Adipose tissue (tissue), 3 donors: ENCODE results near the gene WDR18. TPM values are rescaled to one million over a fixed set of nuclear protein-coding genes. Genes with fewer than 3 reads are reported as not detected.

ENCODE experiments used
- H3K27ac ChIP-seq: one replicate; pipeline ENCODE4 v1.5.1; 2013; ENCODE audit warnings: low read depth, low read length
- WGBS, 3 donors: extraction: QIAGEN DNeasy Blood & Tissue Kit; methylation state at CpG; one replicate each; pipeline ENCODE4 v1.1.7; 2013; 5-methylcytosine and 5-hydroxymethylcytosine counted together
- polyA plus RNA-seq, 3 donors: library from polyadenylated mRNA; stranded (reverse); fragments of 200-250 nt; gene quantifications; one replicate each; pipeline ENCODE4 v1.2.3, GENCODE V29; 2013
- donor health status: healthy with polysubstance abuse.
- donor health status: Bipolar disorder and iron deficiency.
- donor health status: healthy.

The WDR18 gene
- polyA plus RNA-seq: 10 to 100 TPM; 26.7 to 33.5 (median 30.9) TPM

GRCh38 chr19:984165-984967 lies at the start of gene WDR18:
TSS of gene WDR18 (plus strand) at chr19:984345. CDS start at chr19:984354, 9 bp downstream.
- 1% methylated on average over 68 to 78 of the region's 78 CpGs for WGBS, 3 donors
- H3K27ac ChIP-seq: no peak within 1 kb of the TSS

GRCh38 chr19:934865-935479 lies 49.2 kb upstream of the WDR18 start:
- WGBS, 3 donors: 9 to 29% (median 20%) methylated on average over 31 of the region's 31 CpGs

DNA sequence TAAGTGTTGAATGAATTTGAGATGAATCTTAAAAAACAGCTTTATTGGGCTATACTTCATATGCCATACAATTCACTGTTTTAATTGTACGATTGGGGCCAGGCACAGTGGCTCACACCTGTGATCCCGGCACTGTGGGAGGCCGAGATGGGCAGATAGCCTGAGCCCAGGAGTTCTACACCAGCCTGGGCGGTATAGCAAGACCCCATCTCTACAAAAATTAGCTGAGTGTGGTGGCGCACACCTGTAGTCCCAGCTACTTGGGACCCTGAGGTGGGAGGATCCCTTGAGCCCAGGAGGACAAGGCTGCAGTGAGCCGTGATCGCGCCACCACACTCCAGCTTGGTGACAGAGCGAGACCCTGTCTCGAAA lies 48.0 kb upstream of the WDR18 start:
- 96 to 99% (median 98%) methylated on average over 10 of the region's 10 CpGs for WGBS, 3 donors
- no peak overlapping the region for H3K27ac ChIP-seq

More at GRCh38 chr19:934865-935479, 49.2 kb upstream of the WDR18 start:
- no peak overlapping the region for H3K27ac ChIP-seq

DNA sequence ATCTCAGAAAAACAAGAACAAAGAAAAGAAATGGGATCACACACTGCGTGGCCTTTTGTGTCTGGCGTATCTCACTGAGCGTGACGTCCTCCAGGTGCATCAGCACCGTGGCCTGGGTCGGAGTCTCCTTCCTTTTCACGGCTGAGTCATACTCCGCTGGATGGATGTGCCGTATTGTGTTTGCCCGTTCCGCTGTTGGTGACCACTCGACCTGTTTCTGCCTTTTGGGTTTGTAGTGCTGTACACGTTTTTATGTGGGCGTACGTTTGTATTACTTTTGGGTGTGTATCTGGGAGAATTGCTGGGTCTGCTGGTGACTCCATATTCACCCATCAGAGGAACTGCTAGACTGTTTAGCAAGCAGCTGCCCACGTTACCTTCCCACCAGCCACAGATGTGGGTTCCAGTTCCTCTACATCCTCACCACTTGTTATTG lies 46.9 kb upstream of the WDR18 start:
- H3K27ac ChIP-seq: no peak overlapping the region
- WGBS, 3 donors: 86 to 91% (median 87%) methylated on average over 16 of the region's 16 CpGs

DNA sequence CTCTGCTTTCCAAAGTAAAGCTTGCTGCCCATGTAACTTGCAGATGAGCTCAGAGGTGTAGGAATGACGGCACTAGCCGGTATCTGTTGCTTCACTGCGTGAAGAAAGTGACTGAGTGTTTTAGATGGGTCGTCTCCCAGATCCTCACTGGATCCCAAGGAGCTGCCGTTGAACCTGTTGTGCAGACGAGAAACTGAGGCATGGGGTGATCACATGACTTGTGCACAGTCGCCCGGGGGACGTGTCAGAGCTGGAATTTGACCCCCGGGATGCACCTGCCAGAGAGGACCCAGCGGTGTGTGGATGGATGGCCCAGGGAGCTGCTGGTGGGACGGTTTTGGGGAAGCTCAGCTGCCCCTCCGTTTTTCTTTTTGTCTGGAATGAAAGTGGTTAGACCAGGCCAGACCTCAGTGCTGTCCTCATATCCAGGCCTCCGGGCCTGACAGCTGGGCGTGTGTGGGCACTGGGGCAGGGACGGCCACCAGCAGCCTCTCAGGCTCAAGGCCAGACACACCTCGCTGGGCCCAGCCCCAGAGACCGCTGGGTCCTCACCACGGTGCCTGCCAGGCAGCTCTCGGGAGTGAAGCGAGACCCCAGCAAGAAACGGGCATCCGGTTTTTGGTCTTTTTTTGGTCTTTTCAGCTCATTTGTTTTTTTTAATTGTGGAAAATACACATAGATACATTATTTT lies 45.8 kb upstream of the WDR18 start:
- H3K27ac ChIP-seq: no peak overlapping the region
- WGBS, 3 donors: 63 to 95% (median 92%) methylated on average over 23 of the region's 23 CpGs

DNA sequence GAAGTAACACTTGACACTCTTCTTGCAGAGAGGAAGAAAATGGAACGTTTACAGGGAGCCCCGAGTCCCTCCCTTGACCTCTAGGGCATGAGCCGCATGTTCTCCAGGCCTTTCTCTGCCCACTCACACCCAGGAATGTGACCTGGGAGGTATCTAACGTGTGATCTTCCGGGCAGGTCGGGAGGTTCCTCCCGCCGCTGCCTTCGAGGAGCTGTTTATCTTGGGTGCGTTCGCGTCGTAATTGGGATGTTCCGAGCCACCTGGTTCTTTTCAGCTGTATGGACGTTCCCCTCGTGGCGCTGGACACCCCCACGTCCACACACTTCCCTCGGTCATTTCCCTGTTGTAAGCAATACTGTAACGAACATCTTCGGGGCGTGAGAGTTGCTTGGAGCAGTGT lies 44.7 kb upstream of the WDR18 start:
- no peak overlapping the region for H3K27ac ChIP-seq
- 84 to 92% (median 89%) methylated on average over 22 of the region's 22 CpGs for WGBS, 3 donors

- 95 to 98% (median 97%) methylated on average over 7 of the region's 7 CpGs for WGBS, 3 donors
- H3K27ac ChIP-seq: no peak overlapping the region
Measured at GRCh38 chr19:939922-940321, 44.2 kb upstream of the WDR18 start.

DNA sequence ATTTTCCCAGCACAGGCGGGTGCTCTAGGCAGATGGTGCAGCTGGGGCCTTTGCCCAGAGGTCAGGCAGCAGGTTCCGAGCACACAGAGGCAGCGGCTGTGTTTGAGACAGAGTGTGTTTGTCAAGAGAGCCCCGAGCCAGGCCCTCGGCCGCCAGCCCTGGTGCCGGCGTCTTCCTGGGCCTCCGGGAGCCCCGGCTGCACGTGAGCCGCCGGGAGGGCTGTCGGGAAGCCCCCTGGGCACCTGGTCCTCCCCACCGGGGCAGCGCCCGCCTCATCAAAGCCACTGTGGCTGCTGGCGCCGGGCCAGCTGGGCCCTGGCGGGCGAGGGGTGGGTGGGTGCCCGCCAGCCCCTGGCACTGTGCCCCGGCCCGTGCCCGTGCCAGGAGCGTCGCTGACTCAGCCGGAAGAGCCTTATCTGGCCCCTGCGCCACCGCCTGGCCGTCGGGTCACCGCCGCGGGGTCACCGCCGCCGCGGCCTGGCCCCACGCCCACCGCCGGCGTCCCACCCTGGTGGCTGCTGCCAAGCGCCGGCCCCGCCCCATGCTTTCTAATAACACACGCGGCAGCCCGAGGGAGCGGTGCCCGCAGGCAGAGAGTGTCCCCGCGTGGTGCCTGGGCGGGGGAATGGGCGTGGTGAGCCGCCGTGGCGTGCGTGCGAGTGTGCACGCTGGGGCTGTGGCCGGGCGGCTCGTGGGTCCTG lies 43.4 kb upstream of the WDR18 start:
- 2 to 36% (median 33%) methylated on average over 44 to 64 of the region's 64 CpGs for WGBS, 3 donors
- H3K27ac ChIP-seq: peak overlapping the region; percentile 68

- no peak overlapping the region for H3K27ac ChIP-seq
- WGBS, 3 donors: 57 to 83% (median 78%) methylated on average over 41 to 45 of the region's 45 CpGs
Measured at GRCh38 chr19:941292-942132, 42.6 kb upstream of the WDR18 start.

- WGBS, 3 donors: 90 to 94% (median 92%) methylated on average over 26 to 32 of the region's 32 CpGs
- H3K27ac ChIP-seq: no peak overlapping the region
Measured at GRCh38 chr19:942133-942645, 42.0 kb upstream of the WDR18 start.

GRCh38 chr19:943551-944170 lies 40.5 kb upstream of the WDR18 start:
- no peak overlapping the region for H3K27ac ChIP-seq
- WGBS, 3 donors: 90 to 96% (median 95%) methylated on average over 15 to 17 of the region's 17 CpGs

DNA sequence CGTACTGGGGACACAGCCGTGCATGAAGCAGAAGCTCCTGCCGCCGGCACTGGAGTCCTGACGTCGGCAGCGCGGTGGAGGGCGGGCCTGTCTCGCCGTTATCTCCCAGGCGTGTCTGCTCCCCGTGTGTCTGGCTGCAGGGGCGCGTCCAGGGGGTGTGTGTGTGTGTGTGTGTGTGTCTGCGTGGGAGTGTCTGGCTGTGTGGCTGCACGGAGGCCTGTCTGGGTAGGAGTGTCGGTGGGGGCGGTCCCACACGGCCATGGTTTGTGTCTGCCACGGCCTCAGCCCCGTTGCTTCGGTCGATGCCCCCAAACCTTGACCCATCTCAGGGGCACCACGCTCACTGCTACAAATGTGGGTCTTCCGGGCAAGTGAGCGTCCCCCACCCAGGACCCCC lies 40.0 kb upstream of the WDR18 start:
- WGBS, 3 donors: 49 to 71% (median 58%) methylated on average over 27 of the region's 27 CpGs
- H3K27ac ChIP-seq: no peak overlapping the region

GRCh38 chr19:944663-945241 lies 39.4 kb upstream of the WDR18 start:
- WGBS, 3 donors: 61 to 69% (median 64%) methylated on average over 22 of the region's 22 CpGs

DNA sequence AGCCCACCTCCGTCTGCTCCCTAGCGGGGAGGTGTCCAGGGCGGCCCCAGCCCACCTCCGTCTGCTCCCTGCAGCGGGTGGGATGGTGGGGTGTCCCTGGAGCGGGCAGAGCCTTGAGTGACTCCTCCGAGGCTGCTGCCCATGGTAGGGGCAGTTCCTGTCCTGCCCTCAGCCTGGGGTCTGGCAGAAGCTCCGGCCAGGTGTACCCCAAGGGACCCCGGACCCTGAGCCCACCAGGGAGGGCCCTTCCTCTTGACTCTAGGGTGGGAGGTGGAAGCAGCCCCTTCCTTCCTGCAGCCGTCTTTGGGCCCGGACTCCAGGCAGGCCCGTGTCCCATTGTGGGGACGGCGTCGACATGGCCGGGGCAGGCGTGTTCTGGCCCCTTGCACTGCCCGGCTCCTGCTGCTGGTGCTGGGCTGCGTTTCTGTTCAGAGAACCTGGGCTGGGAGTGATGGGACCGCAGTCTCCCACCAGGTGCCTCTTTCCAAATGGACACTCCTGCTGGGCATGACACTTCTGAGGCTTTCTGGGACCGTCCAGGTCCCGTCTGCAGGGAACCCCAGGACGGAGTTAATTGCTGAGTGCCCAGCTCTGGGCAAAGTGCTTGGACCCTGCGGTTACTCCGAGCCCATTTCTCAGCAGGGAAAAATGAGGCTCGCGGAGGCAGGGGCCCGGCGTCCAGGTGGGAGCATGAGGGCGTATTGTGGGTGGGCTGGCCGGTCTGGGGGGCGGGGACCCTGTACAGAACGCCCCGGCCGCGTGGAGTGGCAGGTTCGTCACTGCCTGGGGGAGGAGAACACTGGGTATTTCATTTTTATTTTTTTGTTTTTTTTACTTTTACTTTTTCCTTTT lies 38.5 kb upstream of the WDR18 start:
- no peak overlapping the region for H3K27ac ChIP-seq
- 89 to 90% (median 90%) methylated on average over 37 of the region's 37 CpGs for WGBS, 3 donors

More at GRCh38 chr19:944663-945241, 39.4 kb upstream of the WDR18 start:
- H3K27ac ChIP-seq: no peak overlapping the region

- H3K27ac ChIP-seq: no peak overlapping the region
- 74 to 91% (median 80%) methylated on average over 29 to 30 of the region's 30 CpGs for WGBS, 3 donors
Measured at GRCh38 chr19:947090-947706, 36.9 kb upstream of the WDR18 start.
